HepG2 (cell line): Measurements from ENCODE around the gene KRTAP5-1. TPM values are rescaled to one million over a fixed set of nuclear protein-coding genes. Genes with fewer than 3 reads are reported as not detected.

Experiments
- ATAC-seq: fragments of 200-7000 bp; cut with Tn5 transposase; 3 replicates; pipeline ENCODE4 v1.9.1; 2020; ENCODE audit warnings: mild to moderate bottlenecking, moderate library complexity
- BruUV-seq: library from RNA; stranded (reverse); fragments of 400-500 nt; replicated peaks from 2 replicates; lab custom pipeline; 2021; lab: Mats Ljungman, UMichigan
- CTCF ChIA-PET: fragments of 300-600 bp; formaldehyde crosslinking; extraction: SDS; loops from one replicate; lab custom pipeline; 2021; ENCODE audit warnings: low total read pairs, inconsistent platforms, low intra/inter-chr PET ratio; lab: Yijun Ruan, JAX
- POLR2A ChIA-PET: fragments of 350-600 bp; sonication (Branson Sonifier 250); formaldehyde crosslinking; loops from one replicate; lab custom pipeline; 2020; ENCODE audit warnings: antibody characterized with exemption, inconsistent platforms; lab: Yijun Ruan, JAX
- DNase-seq: peaks from one replicate; pipeline ENCODE4 v3.0.0-alpha.2; 2015; ENCODE audit warnings: low spot score
- FAIRE-seq: peaks from 3 replicates; lab custom pipeline; 2011; peaks lifted over from hg19 to GRCh38; lab: Jason Lieb, UNC
- H2AFZ ChIP-seq: one replicate; pipeline ENCODE4 v1.6.1; 2011; ENCODE audit warnings: low read length, inconsistent platforms
- H3K27ac ChIP-seq: fragments of 300-600 bp; 3 replicates; pipeline ENCODE4 v1.8.0; 2011; ENCODE audit warnings: mixed run types, mild to moderate bottlenecking, mixed read lengths, low read length, inconsistent platforms; ENCODE audit not compliant: insufficient read depth; ENCODE audit errors: extremely low read length
- H3K27me3 ChIP-seq, 2 experiments: fragments of 200-600 bp in 1 of 2; 2 replicates in 1 of 2; 3 replicates in 1 of 2; pipeline versions ENCODE4 v1.6.0 to v1.8.0; 2011; ENCODE audit warnings: low read length in 2 of 2, mild to moderate bottlenecking in 2 of 2, moderate library complexity in 2 of 2, inconsistent platforms in 1 of 2; ENCODE audit not compliant: insufficient read depth in 2 of 2, control insufficient read depth in 1 of 2
- H3K36me3 ChIP-seq, 2 experiments: fragments of 200-600 bp in 1 of 2; replicated peaks in 1 of 2; 2 replicates in 1 of 2; 3 replicates in 1 of 2; pipeline versions ENCODE4 v1.5.1 to v1.8.0; 2011; ENCODE audit warnings: low read length in 2 of 2, inconsistent platforms in 1 of 2; ENCODE audit not compliant: insufficient read depth in 2 of 2, control insufficient read depth in 1 of 2
- H3K4me1 ChIP-seq: 2 replicates; pipeline ENCODE4 v1.5.1; 2012; ENCODE audit warnings: low read length, inconsistent platforms; ENCODE audit not compliant: insufficient read depth
- H3K4me2 ChIP-seq: 2 replicates; pipeline ENCODE4 v1.6.0; 2011; ENCODE audit warnings: low read depth, low read length, inconsistent platforms
- H3K4me3 ChIP-seq, 3 experiments: fragments of 200-600 bp in 1 of 3; sonication (generic), shearing (Covaris generic) in 1 of 3; replicated peaks in 1 of 3; 2 replicates each; pipeline ENCODE4 v1.5.1; 2011 to 2016; ENCODE audit warnings: low read length in 3 of 3, inconsistent platforms in 2 of 3, low read depth in 2 of 3, mild to moderate bottlenecking in 2 of 3, control low read depth in 1 of 3, mixed read lengths in 1 of 3; ENCODE audit not compliant: insufficient read depth in 1 of 3
- H3K79me2 ChIP-seq: one replicate; pipeline ENCODE4 v1.6.1; 2011; ENCODE audit warnings: low read length, inconsistent platforms; ENCODE audit not compliant: insufficient read depth
- H3K9ac ChIP-seq: 2 replicates; pipeline ENCODE4 v1.6.0; 2011; ENCODE audit warnings: mild to moderate bottlenecking, low read depth, low read length, inconsistent platforms; ENCODE audit not compliant: insufficient read depth
- H3K9me3 ChIP-seq: 2 replicates; pipeline ENCODE4 v1.5.1; 2012; ENCODE audit warnings: mild to moderate bottlenecking, low read length
- H4K20me1 ChIP-seq: 2 replicates; pipeline ENCODE4 v1.6.0; 2011; ENCODE audit warnings: inconsistent platforms, mild to moderate bottlenecking, low read length, moderate library complexity; ENCODE audit not compliant: insufficient read depth
- AGO2 ChIP-seq: fragments of 200-400 bp; formaldehyde crosslinking; optimal IDR thresholded peaks from 2 replicates; pipeline ENCODE3; 2017; ENCODE audit warnings: mild to moderate bottlenecking, low read depth, low read length, moderate library complexity
- ATF5 ChIP-seq: sonication (generic); formaldehyde crosslinking; IDR thresholded peaks from 2 replicates; pipeline ENCODE4 v1.4.0; 2020; ENCODE audit warnings: mild to moderate bottlenecking, low read depth, missing genetic modification reagents
- CHD2 ChIP-seq: IDR thresholded peaks from 2 replicates; pipeline ENCODE4 v1.6.1; 2011; ENCODE audit warnings: low read depth, low read length, improper control_type of control experiment
- HBP1 ChIP-seq: IDR thresholded peaks from 2 replicates; pipeline ENCODE4 v1.6.1; 2016; ENCODE audit warnings: low read depth, control low read depth
- PBX2 ChIP-seq: IDR thresholded peaks from 2 replicates; pipeline ENCODE4 v1.6.1; 2016; ENCODE audit warnings: control low read depth
- ZMYM4 ChIP-seq: sonication (generic); formaldehyde crosslinking; IDR thresholded peaks from 2 replicates; pipeline ENCODE4 v1.8.1; 2023; ENCODE audit warnings: mild to moderate bottlenecking, missing genetic modification reagents
- ZNF460 ChIP-seq: sonication (generic); formaldehyde crosslinking; IDR thresholded peaks from 2 replicates; pipeline ENCODE4 v1.5.1; 2020; ENCODE audit warnings: missing genetic modification reagents, mild to moderate bottlenecking, borderline replicate concordance
- ZNF546 ChIP-seq: sonication (generic); formaldehyde crosslinking; conservative IDR thresholded peaks from 2 replicates; pipeline ENCODE4 v1.8.1; 2023; ENCODE audit warnings: mild to moderate bottlenecking, missing genetic modification reagents
- ZNF572 ChIP-seq: sonication (generic); formaldehyde crosslinking; IDR thresholded peaks from 2 replicates; pipeline ENCODE4 v1.5.1; 2020; ENCODE audit warnings: mild to moderate bottlenecking, missing genetic modification reagents
- WGBS: methylation state at CpG from one replicate; pipeline ENCODE4 v1.1.6; 2017; ENCODE audit warnings: low lambda C conversion rate; 5-methylcytosine and 5-hydroxymethylcytosine counted together
- in situ Hi-C: cut with HindIII; loops from 2 replicates; pipeline ENCODE4 v1.10.0; 2017; ENCODE audit warnings: low pct_unique_long_range_greater_than_20kb; ENCODE audit not compliant: extremely low pct_ligation_motif_present
- intact Hi-C: fragments of 100-400 bp; cut with micrococcal nuclease; formaldehyde crosslinking; loops from one replicate; pipeline ENCODE4 v1.10.0; 2022; ENCODE audit not compliant: unreplicated experiment
- polyA plus RNA-seq, 8 experiments: library from polyadenylated mRNA; depleted of rRNA in 3 of 8; stranded (reverse) in 7 of 8; unstranded in 1 of 8; fragments of >200 nt; fragmentation: Illumina TruSeq in 4 of 8; extraction: Trizol in 4 of 8; gene quantifications; 2 replicates each; pipeline versions ENCODE4 v1.2.1 to v1.2.3, GENCODE V29; 2011 to 2016; ENCODE audit warnings: low read depth in 4 of 8, missing spikeins in 1 of 8, mixed read lengths in 1 of 8; ENCODE audit not compliant: insufficient read depth in 1 of 8
- total RNA-seq, 5 experiments: library from RNA; depleted of rRNA; stranded (reverse); fragments of >200 nt; fragmentation: Illumina TruSeq; extraction: Trizol; gene quantifications; 2 replicates each; pipeline ENCODE4 v1.2.3, GENCODE V29; 2016; ENCODE audit warnings: low read depth in 1 of 5

Gene KRTAP5-1
- total and polyA plus RNA-seq, 2 of the 13 experiments (the other 11 are each of a cell fraction or from before 2014, with no cell fraction given) = not detected

GRCh38 chr11:1567721-1568100 is 17.4 kb downstream of the KRTAP5-1 start:
- WGBS = no CpG with 5 or more reads among the region's 7 CpGs
- Histone ChIP-seq H3K4me2 (no peak overlapping the region), H3K9ac (no peak overlapping the region), H3K79me2 (no peaks in the 10 kb centered on the region), H4K20me1 (peaks cover 35% of the 10 kb centered on the region; the same call in 1 of the 2 replicates), H3K9me3 (no peaks in the 10 kb centered on the region), H3K36me3 (peaks cover 0 to 1% of the 10 kb centered on the region in 2 experiments; a peak in 1 of 5 replicates), H3K27me3 (0 out of 5 replicates have a peak, but pooled peaks cover 0 to 1% of the 10 kb centered on the region in 2 experiments), H3K4me1 (peaks cover 32% of the 10 kb centered on the region), H2AFZ (no peak overlapping the region), H3K4me3 (no peak overlapping the region), H3K27ac (no peak overlapping the region)
- ChIA-PET CTCF (no interaction called here), POLR2A (no interaction called here)
- TF ChIP-seq CHD2 (no peak), PBX2 (CRISPR knock-in tag) (no peak), AGO2 (peak; percentile 7), ZMYM4 (CRISPR knock-in tag) (no peak), ZNF460 (no peak), ZNF572 (no peak), ZNF546 (CRISPR knock-in tag) (no peak), HBP1 (CRISPR knock-in tag) (no peak), ATF5 (CRISPR knock-in tag) (no peak)
- no peak for DNase-seq
- in situ Hi-C loops = no loop called here
- ATAC-seq = no peak; the same call in 2 of the 3 replicates
- FAIRE-seq = no peak
- intact Hi-C loops = no loop called here
- BruUV-seq = no TSS peak
